HG02571 (cell line): ENCODE measurements around the gene CPSF3.

Experiments
- ATAC-seq: cut with Tn5 transposase; IDR thresholded peaks from one replicate; pipeline ENCODE4 v1.9.1; 2021; ENCODE audit warnings: mild to moderate bottlenecking, moderate library complexity; ENCODE audit not compliant: unreplicated experiment

Gene CPSF3

GRCh38 chr2:9423100-9423921, at the start of gene CPSF3, which contains the start of gene ITGB1BP1:
Gene CPSF3 (plus strand): TSS chr2:9423654. CDS start chr2:9423774, 120 bp downstream.
Gene ITGB1BP1 (minus strand): TSS chr2:9423528. CDS start chr2:9418697, 4,831 bp downstream.
- ATAC-seq, result peak; percentile 81

GRCh38 chr2:9374071-9374730, 49.3 kb upstream of the CPSF3 start:
- ATAC-seq, result no peak

- ATAC-seq, result no peak
These were observed 47.5 kb upstream of the CPSF3 start for GRCh38 chr2:9375857-9376428.

- ATAC-seq, result no peak
These were observed 45.9 kb upstream of the CPSF3 start for GRCh38 chr2:9377461-9378097.

- ATAC-seq, result no peak
These were observed 44.7 kb upstream of the CPSF3 start for GRCh38 chr2:9378433-9379390.

- no peak for ATAC-seq
These were observed 44.1 kb upstream of the CPSF3 start for GRCh38 chr2:9379391-9379755.

- no peak for ATAC-seq
These were observed 42.5 kb upstream of the CPSF3 start for GRCh38 chr2:9380702-9381628.

- no peak for ATAC-seq
These were observed 40.7 kb upstream of the CPSF3 start for GRCh38 chr2:9382604-9383235.

GRCh38 chr2:9384521-9384920, 38.9 kb upstream of the CPSF3 start:
- ATAC-seq, result no peak

GRCh38 chr2:9385841-9386240, 37.6 kb upstream of the CPSF3 start:
- no peak for ATAC-seq

GRCh38 chr2:9388199-9388681, 35.2 kb upstream of the CPSF3 start:
- ATAC-seq, result no peak

- no peak for ATAC-seq
These were observed 34.2 kb upstream of the CPSF3 start for GRCh38 chr2:9388950-9389911.

- ATAC-seq, result no peak
These were observed 33.2 kb upstream of the CPSF3 start for GRCh38 chr2:9390151-9390850.

GRCh38 chr2:9390991-9391390, 32.5 kb upstream of the CPSF3 start:
- no peak for ATAC-seq

GRCh38 chr2:9391961-9392720, 31.3 kb upstream of the CPSF3 start:
- no peak for ATAC-seq
